ENCODE results near the gene NPHS1.

The NPHS1 gene

DNA sequence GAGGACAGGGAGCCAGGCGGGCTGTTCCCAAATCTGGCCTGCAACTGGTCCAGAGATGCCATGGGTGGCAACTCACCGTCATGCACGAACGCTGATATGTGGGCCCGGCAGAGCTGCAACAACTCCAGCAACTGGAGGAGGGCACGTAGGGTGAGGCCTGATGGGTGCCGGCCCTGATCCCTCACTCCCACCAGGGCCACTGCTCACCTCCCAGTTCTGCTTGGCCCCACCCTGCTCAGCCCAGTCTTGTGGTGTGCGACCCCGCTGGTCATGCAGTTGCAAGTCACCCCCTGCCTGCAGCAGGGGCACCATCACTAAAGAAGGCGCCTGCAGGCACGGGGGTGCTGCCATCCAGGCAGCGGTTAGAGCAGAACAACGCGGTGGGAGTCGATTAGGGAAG is 60.0 kb downstream of the NPHS1 start:
- DNase-seq (no peak), ATAC-seq (no peak)
- H3K4me1 Mint-ChIP-seq = peaks cover 8% of the 10 kb centered on the region
- no peak overlapping the region for H3K27ac Mint-ChIP-seq
- H3K4me3 Mint-ChIP-seq = no peak overlapping the region
- peaks cover 25% of the 10 kb centered on the region for H3K27me3 Mint-ChIP-seq
- H3K9me3 Mint-ChIP-seq = no peaks in the 10 kb centered on the region

DNA sequence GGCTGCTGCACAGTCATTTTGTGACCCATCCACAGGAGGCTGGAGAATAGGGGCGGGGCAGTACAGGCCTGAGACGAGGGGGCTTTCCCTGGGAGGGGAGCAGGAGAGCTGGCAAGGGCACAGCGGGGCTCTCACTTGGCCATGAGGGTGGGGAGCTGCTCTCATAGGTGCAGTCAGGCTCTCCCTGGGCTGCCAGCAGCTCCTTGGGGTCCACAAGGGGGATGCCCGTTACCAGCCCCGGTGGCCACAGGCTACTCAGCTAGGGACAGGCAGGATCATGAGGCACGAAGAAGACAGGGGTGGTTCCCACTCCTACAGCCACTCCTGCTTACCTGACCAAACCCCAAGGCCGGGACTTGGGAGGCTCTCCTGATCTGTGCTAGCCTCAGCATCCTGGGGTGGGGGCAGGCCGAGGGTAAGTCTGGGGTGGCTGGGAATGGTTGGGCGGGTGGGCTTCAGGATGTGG is 60.5 kb downstream of the NPHS1 start:
- peaks cover 20% of the 10 kb centered on the region for H3K27me3 Mint-ChIP-seq
- ATAC-seq = no peak
- no peaks in the 10 kb centered on the region for H3K9me3 Mint-ChIP-seq
- H3K27ac Mint-ChIP-seq = no peak overlapping the region
- no peak overlapping the region for H3K4me3 Mint-ChIP-seq
- DNase-seq = no peak
- H3K4me1 Mint-ChIP-seq = peaks cover 4% of the 10 kb centered on the region

DNA sequence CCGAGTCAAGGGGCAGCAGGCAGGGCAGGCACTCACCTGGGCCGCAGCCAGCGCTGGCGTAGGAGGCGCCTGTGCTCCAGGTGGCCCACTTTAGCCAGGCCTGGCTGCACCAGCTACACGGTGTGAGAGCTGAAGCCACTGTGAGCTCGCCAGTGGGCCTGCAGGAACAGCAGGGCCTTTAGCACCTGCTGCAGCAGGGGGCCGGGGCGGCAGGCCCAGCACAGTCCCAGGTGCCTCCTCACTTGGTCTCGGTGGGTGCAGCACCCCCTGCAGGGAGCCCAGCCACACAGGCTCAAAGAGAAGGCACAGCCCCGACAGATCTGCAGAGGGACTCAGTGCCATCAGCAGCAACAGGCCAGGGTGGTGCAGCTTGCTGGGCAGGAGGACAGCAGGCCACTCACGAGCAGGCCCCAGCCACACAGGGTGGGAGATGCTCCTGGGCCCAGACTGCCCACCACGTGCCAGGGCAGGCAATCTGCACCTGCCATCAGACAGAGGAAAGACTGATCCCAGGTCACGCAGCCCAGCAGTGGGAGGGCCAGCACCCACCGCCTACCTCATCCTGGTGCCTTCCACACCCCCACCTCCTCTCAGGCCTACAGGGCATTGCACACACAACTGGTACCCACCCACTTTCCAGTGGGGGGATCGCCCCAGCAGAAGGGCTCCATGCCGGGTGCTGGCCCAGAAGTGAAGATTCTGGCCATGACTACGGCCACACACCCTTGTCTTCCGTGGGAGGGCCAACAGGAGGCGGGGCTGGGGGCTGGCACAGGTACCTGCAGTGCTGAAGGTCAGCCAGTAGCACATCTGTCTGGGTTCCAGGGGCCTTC is 61.1 kb downstream of the NPHS1 start:
- no peak for DNase-seq
- peak; percentile 54 for ATAC-seq
- peak overlapping the region in 1 of 2 donors; percentile 34 for H3K27ac Mint-ChIP-seq
- no peaks in the 10 kb centered on the region for H3K9me3 Mint-ChIP-seq
- H3K4me1 Mint-ChIP-seq = no peaks in the 10 kb centered on the region
- peaks cover 14% of the 10 kb centered on the region for H3K27me3 Mint-ChIP-seq
- H3K4me3 Mint-ChIP-seq = no peak overlapping the region

DNA sequence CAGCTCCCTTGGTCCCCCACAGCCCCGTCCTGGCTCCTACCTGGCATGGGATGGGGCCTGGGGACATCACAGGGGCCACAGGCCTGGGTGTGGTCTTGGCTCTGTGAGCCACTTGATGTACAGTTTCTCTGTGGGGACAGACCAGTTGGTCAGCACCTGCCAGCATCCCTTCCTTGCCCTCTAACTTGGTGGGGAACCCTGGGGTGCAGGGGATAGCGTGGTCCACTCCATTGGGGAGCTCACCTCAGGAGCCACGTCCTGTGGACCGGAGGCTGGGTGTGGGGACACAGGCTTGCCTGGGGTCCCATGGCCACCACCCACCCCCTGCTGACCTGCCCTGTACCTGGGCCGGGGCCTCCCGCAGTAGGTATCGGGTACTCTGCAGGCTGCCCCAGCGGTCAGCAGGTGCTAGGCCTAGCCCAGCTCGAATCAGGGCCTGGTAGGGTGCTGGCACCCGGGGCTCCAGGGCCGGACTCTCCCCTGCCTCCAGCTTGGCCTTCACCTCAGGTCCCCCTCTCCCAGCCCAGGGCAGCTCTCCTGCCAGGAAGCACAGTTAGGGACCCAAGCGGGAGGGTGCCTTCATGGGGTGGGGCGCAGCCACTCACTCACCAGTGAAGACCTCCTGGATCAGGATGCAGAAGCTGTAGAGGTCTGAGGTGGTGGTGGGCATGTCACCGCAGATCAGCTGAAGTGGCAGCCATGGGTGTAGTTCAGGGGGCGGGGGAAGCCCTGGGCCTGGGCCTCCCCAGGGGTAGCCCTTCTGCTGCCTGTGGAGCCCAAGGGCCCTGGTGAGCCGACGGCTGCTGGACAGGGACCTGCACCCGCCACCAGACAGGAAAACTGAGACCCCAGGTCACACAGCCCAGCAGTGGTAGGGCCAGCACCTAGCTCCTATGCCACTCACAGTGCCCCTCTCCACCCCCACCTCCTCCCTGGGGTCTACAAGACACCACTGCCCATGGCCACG is 62.0 kb downstream of the NPHS1 start:
- H3K9me3 Mint-ChIP-seq = no peaks in the 10 kb centered on the region
- H3K27ac Mint-ChIP-seq = peak overlapping the region in 1 of 2 donors; percentile 27
- peaks cover 8% of the 10 kb centered on the region for H3K27me3 Mint-ChIP-seq
- H3K4me1 Mint-ChIP-seq = no peaks in the 10 kb centered on the region
- ATAC-seq (peak; percentile 5), DNase-seq (no peak)
- no peak overlapping the region for H3K4me3 Mint-ChIP-seq

DNA sequence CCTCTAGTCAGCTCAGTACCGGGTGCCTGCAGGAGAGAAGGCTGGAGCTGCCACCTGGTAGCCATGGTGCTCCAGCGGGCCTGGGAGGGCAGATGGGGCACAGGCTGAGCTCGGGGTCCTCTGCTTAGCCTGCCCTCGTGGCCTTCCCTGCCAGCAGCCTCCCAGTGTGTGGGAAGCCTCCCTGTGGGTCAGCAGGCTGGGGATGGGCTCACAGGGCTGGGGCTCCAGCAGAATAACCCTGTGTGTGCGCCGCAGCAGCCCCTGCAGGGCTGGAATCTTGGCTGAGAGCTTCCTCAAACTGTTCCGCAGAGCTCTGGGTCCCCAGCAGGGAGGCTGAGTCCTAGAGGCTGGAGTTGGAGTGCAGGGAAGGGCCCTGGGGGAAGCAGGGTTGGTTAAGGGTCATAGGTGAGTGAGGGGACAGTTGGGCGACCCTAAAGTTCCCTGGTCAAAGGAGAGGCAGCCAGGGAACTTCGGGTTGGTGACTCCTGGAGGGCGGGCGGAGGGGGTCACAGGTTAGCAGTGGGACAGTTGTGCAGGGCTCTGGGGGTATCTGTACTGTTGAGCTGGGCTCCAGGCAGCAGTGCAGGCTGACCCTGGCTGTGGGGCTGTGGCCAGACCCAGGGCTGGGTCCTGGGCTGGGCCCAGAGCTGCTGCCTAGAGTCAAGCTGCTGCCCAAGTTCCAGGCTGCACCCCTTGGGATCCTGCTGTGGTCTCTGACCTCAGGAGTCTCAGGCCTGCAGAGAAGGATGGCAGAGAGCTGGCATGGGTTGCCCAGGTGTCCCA is 62.9 kb downstream of the NPHS1 start:
- Mint-ChIP-seq H3K4me3 (no peak overlapping the region), H3K9me3 (no peaks in the 10 kb centered on the region), H3K27me3 (peaks cover 8% of the 10 kb centered on the region), H3K4me1 (no peaks in the 10 kb centered on the region), H3K27ac (peak overlapping the region in 1 of 2 donors; percentile 85)
- ATAC-seq (no peak), DNase-seq (no peak)

DNA sequence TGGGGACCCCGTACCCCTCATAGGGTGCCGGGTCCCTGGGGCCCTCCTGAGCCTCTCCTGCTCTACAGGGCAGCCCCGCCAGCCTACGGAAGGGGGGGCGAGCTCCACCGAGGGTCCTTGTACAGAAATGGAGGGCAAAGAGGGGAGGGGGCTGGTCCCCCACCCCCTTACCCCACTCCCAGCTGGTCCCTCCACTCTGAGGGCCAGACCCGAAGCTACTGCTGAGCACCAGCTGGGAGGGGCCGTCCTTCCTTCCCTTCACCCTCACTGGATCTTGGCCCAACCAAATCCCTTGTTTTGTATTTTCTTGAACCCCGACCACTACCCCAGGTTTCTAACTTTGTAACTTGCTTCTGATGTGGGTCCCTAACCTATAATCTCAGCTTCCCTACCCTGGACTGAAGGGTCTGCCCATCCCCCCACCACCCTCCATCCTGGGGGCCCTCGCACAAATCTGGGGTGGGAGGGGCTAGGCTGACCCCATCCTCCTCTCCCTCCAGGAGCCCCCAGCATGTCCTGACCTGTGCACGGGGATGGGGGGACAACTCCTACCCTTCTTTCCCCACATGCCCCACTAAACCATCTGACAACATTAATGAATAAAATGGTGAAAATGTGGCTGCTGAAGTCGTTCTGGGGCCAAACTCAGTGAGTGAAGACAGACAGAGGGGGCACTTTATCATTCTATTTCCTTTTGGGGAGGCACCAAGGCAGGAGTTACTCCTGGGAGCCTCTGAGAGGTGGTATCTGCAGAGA is 63.9 kb downstream of the NPHS1 start:
- no peaks in the 10 kb centered on the region for H3K9me3 Mint-ChIP-seq
- ATAC-seq = no peak
- no peaks in the 10 kb centered on the region for H3K4me1 Mint-ChIP-seq
- no peaks in the 10 kb centered on the region for H3K27me3 Mint-ChIP-seq
- no peak overlapping the region for H3K27ac Mint-ChIP-seq
- no peak overlapping the region for H3K4me3 Mint-ChIP-seq
- no peak for DNase-seq

DNA sequence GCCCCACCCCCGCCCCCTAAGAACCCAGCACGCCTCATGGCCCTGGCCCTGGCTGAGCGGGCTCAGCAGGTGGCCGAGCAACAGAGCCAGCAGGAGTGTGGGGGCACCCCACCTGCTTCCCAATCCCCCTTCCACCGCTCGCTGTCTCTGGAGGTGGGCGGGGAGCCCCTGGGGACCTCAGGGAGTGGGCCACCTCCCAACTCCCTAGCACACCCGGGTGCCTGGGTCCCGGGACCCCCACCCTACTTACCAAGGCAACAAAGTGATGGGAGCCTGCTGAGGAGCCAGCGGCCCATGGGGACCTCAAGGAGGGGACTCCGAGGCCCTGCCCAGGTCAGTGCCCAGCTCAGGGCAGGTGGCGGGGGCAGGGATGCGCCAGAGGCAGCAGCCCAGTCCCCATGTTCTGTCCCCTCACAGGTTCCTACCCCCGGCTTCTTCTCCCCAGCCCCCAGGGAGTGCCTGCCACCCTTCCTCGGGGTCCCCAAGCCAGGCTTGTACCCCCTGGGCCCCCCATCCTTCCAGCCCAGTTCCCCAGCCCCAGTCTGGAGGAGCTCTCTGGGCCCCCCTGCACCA is 65.0 kb downstream of the NPHS1 start:
- no peak overlapping the region for H3K4me3 Mint-ChIP-seq
- DNase-seq = no peak
- H3K9me3 Mint-ChIP-seq = no peaks in the 10 kb centered on the region
- H3K27ac Mint-ChIP-seq = no peak overlapping the region
- H3K27me3 Mint-ChIP-seq = no peaks in the 10 kb centered on the region
- H3K4me1 Mint-ChIP-seq = no peaks in the 10 kb centered on the region
- no peak for ATAC-seq

DNA sequence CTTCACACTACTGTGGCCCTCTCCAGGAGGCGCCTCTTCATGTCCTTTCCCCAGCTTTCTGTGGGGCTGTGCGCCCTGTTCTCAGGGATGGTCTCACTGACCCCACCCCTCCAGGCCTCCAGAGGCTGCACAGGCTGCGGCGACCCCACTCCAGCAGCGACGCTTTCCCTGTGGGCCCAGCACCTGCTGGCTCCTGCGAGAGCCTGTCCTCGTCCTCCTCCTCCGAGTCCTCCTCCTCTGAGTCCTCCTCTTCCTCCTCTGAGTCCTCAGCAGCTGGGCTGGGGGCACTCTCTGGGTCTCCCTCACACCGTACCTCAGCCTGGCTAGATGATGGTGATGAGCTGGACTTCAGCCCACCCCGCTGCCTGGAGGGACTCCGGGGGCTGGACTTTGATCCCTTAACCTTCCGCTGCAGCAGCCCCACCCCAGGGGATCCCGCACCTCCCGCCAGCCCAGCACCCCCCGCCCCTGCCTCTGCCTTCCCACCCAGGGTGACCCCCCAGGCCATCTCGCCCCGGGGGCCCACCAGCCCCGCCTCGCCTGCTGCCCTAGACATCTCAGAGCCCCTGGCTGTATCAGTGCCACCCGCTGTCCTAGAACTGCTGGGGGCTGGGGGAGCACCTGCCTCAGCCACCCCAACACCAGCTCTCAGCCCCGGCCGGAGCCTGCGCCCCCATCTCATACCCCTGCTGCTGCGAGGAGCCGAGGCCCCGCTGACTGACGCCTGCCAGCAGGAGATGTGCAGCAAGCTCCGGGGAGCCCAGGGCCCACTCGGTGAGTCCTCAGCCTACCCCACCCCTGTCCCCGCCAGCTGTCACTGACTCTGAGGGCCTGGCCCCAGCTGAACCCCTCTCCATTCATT is 65.8 kb downstream of the NPHS1 start:
- Mint-ChIP-seq H3K27me3 (no peaks in the 10 kb centered on the region), H3K4me3 (no peak overlapping the region), H3K4me1 (no peaks in the 10 kb centered on the region), H3K27ac (no peak overlapping the region), H3K9me3 (no peaks in the 10 kb centered on the region)
- peak; percentile 29 for ATAC-seq
- DNase-seq = no peak

DNA sequence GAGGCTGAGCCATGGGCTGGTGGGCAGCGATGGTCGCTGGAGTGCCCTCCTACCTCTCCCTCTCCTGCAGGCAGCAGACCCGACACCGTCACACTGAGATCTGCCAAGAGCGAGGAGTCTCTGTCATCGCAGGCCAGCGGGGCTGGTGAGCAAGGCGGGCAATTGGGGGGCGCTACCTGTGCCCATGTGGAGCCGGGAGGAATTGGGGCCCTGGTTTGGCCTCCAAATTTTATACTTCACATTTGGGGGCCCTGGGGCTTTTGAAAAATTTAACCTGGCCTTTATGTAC is 67.0 kb downstream of the NPHS1 start:
- no peak for ATAC-seq
- Mint-ChIP-seq H3K4me1 (no peaks in the 10 kb centered on the region), H3K4me3 (no peak overlapping the region), H3K9me3 (no peaks in the 10 kb centered on the region), H3K27ac (no peak overlapping the region), H3K27me3 (no peaks in the 10 kb centered on the region)
- DNase-seq = no peak

DNA sequence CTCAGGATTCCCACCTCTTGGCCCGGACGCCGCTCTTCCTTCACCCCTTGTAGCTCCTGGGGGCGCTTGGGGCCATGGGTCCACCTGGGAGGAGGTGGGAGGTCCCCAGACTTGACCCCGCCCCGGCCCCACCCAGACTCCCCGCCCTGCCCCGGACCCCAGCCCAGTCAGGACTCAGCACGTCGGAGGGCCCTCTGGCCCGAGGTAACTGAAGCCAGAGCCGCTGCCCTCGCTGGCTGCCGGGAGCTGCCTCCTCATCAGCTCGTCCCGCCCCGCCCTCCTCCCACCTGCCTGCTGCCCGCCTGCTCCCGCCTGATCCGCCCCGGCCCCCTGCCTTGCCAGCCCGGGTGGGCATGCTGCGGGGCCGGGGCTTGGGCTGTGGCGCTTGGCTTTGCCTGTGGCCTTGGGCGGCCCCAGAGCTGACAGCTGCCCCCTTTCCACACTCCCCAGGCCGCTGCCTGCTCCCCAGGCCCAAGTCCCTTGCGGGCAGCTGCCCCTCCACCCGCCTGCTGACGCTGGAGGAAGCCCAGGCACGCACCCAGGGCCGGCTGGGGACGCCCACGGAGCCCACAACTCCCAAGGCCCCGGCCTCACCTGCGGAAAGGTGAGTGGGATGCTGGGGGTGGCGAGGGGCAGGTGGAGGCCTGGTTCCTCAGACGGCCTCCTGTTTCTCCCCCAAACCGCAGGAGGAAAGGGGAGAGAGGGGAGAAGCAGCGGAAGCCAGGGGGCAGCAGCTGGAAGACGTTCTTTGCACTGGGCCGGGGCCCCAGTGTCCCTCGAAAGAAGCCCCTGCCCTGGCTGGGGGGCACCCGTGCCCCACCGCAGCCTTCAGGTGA is 67.6 kb downstream of the NPHS1 start:
- Mint-ChIP-seq H3K4me3 (no peak overlapping the region), H3K9me3 (no peaks in the 10 kb centered on the region), H3K27ac (no peak overlapping the region), H3K27me3 (no peaks in the 10 kb centered on the region), H3K4me1 (no peaks in the 10 kb centered on the region)
- no peak for DNase-seq
- no peak for ATAC-seq

DNA sequence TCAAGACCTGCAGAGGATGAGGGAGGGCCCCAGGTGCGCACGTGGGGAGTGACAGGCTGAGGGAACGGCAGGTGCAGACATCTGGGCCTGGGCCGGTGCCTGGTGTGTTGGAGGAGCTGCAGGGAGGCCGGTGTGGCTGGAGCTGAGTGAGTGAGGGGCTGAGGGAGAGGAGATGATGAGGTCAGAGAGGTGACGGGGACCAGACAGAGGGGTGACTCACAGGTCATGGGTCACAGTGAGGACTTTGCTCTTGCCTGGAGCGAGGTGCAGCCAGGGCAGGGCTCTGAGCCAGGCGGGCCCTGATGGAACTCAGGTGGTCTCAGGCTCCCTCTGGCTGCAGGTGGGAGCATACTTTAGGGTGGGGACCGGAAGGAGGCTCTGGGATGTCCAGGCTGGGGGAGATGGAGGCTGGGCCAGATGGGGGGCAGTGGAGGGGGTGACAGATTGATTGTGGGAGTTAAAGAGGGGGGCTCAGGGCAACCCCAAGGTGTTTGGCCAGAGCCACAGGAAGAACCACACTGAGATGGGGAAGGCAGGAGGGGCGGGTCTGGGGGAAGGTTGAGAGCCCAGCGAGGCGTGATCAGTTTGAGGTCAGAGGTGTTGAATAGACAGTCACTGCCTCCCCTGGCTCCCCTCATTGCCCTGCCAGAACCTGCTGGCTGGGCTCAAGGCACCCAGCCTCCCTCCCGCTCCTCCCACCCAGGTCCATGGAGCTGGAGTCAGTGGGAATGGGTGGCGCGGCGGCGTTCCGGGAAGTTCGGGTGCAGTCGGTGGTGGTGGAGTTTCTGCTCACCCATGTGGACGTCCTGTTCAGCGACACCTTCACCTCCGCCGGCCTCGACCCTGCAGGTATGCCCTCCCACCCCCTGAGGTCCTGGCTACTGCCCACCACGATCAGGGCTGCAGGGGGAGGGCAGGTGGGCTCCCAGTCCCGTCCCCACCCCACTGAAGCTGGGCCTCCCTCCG is 68.6 kb downstream of the NPHS1 start:
- H3K9me3 Mint-ChIP-seq = no peaks in the 10 kb centered on the region
- H3K27ac Mint-ChIP-seq = no peak overlapping the region
- H3K4me1 Mint-ChIP-seq = no peaks in the 10 kb centered on the region
- no peaks in the 10 kb centered on the region for H3K27me3 Mint-ChIP-seq
- ATAC-seq = peak; percentile 2
- DNase-seq = no peak
- H3K4me3 Mint-ChIP-seq = no peak overlapping the region

DNA sequence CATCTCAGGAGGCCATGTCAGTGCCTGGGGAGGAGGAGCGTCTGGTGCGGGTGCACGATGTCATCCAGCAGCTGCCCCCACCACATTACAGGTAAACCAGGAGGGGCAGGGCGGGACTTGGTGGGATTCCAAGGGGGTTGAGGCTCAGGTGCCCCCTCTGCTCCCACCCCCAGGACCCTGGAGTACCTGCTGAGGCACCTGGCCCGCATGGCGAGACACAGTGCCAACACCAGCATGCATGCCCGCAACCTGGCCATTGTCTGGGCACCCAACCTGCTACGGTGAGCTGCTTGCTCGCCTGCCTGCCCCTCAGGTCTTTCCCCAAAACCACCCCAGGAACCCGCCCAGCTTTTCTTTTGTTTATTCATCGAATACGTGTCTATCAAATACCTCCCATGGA is 69.7 kb downstream of the NPHS1 start:
- DNase-seq (no peak), ATAC-seq (no peak)
- Mint-ChIP-seq H3K4me3 (no peak overlapping the region), H3K27ac (peak overlapping the region in 1 of 2 donors; percentile 43), H3K9me3 (no peaks in the 10 kb centered on the region), H3K27me3 (no peaks in the 10 kb centered on the region), H3K4me1 (no peaks in the 10 kb centered on the region)
